GM18861 (cell line): ENCODE results near the gene TNRC18.
"Not testable (repeated sequence)": the region's sequence is repeated elsewhere in the genome, so short reads cannot be mapped to it uniquely, and the experiment has no call there.

Source experiments
- ATAC-seq: cut with Tn5 transposase; IDR thresholded peaks from one replicate; pipeline ENCODE4 v1.9.1; 2021; ENCODE audit not compliant: unreplicated experiment

The TNRC18 gene

GRCh38 chr7:5275510-5275909 lies 148.1 kb downstream of the TNRC18 start:
- ATAC-seq, result not testable (repeated sequence)

DNA sequence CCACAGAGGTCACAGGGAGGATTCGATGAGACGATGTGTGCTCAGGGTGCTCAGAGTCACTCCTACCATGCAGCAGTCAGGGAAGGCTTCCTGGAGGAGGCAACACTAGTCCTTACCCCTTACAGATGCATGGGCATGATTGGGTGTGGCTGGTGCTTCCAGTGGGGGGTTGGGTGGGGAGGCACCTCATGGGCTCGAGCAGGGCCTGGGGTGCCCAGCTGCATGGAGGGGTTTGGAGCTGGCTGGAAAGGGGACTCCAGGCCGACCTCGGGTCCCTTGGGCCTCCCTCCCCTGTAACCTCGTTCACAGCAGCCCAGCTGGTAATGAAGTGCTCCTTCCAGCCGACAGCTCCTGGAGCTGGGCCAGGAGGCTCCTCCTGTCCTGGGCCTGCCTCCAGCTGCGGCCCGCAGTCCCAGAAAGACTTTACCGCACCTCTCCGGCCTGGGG lies 148.6 kb downstream of the TNRC18 start:
- ATAC-seq, result not testable (repeated sequence)

- ATAC-seq, result no peak
These were observed 149.2 kb downstream of the TNRC18 start for GRCh38 chr7:5274441-5274840.

DNA sequence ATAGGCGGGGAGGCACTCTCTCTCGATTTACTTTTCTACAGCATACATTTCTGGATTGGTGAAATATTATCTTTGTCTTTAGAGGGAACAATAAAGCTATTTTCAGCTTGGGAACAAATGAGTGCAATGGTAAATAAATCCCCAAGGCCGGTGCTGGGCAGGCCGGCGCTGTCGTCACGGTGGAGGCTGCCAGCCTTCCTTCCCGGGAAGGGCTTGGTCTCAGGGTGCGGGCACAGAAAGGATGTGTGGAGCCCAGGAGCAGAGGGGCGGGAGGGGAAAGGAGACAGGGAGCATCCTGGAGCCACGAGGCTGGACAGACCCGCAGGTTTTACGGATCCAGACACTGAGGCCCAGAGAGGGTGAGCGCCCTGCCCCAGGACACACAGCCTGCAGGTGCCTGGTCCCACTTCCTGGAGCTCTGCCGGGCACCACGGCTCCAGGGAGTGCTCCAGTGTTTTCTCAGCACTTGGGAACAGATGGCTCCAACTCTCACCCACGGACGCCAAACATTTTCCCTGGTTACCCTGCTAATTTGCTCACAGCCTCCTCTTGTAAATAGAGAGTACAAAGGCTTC lies 149.7 kb downstream of the TNRC18 start:
- ATAC-seq, result not testable (repeated sequence)

DNA sequence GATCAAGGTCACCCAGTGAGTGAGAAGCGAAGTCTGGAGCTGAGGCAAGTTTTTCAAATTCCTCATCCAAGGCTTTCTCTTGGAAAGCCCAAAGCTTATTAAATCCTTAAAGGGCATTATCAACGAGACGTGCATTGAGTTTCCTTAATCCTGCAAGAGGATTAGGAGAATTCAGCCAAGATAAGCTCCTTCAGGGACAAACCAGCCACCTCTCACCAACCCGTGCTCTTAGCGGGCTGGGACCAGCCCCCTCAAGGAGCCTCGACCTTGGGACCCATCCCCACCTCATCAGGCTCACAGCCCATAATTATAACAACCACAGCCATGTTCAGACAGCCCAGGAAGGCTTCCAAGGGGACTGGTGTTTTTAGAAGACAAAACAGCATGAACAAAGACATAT lies 152.8 kb downstream of the TNRC18 start:
- no peak for ATAC-seq

- ATAC-seq, result not testable (repeated sequence)
These were observed 153.5 kb downstream of the TNRC18 start for GRCh38 chr7:5269992-5270657.

DNA sequence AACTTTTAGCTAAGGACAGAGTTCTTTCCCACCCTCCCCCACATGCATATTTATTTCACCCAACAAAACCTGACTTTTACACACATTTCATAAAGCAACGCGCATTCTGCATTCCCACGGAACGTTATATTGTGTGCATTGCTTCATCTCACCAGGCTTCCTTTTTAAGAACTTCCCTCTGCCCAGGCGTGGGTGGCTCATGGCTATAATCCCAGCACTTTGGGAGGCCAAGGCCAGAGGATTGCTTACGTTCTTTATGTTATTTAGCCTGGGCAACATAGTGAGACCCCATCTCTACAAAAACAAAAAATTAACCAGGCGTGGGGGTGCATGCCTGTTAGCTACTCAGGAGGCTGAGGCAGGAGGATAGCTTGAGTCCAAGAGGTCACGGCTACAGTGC lies 155.8 kb downstream of the TNRC18 start:
- not testable (repeated sequence) for ATAC-seq

DNA sequence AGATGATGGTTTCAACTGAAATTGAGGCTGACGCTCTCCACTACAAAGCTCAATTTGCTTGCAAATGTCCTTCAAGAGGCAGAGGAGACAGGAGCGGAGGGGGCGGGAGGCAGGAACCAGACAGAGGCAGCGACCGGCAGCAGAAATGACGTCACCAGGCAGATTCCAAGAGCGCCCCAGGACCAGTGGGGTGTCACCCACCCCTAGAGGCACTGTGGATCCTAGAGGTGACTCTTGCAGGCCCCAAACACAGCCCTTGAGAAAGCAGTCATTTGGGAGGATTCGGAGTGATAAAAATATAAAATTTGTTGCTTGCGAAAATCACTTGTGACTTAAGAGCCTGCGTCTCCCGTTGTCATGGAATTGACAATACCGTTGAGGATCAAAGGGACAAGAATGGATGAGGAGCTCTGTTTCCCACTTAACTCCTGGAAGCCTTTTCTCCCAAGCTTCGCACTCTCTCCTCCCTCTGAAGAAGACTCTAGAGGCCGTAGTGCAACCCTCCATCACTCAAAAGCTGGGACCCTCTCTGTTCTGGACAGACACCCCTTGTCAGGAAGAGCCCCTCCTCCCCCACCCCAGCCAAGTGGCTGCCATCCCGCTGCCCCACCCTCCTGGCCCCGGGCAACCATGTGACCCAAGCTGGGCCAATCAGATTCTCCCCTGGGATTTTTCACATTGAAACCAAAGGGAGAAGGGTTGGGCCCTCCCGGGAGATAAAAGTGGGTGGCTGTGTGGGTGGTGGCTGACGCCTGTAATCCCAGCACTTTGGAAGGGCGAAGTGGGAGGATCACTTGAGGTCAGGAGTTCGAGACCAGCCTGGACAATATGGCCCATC lies 157.2 kb downstream of the TNRC18 start:
- no peak for ATAC-seq

- no peak for ATAC-seq
These were observed 158.1 kb downstream of the TNRC18 start for GRCh38 chr7:5265320-5266190.

- ATAC-seq, result not testable (repeated sequence)
These were observed 160.6 kb downstream of the TNRC18 start for GRCh38 chr7:5263066-5263465.

GRCh38 chr7:5260530-5261068 lies 163.0 kb downstream of the TNRC18 start:
- not testable (repeated sequence) for ATAC-seq
